HFFc6 (cell line): ENCODE data around the gene TPSB2. TPM values are rescaled to one million over a fixed set of nuclear protein-coding genes. Genes with fewer than 3 reads are reported as not detected.

ENCODE experiments used
- DNase-seq: peaks from one replicate; pipeline ENCODE4 v3.0.0-alpha.2; 2018
- H3K27ac Mint-ChIP-seq: 2 replicates; pipeline ENCODE4 v1.8.0; 2020; ENCODE audit warnings: mild to moderate bottlenecking, mixed read lengths
- H3K27me3 Mint-ChIP-seq: 2 replicates; pipeline ENCODE4 v1.8.0; 2021; ENCODE audit warnings: mild to moderate bottlenecking, moderate library complexity, mixed read lengths; ENCODE audit not compliant: insufficient read depth
- H3K36me3 Mint-ChIP-seq: 2 replicates; pipeline ENCODE4 v1.8.0; 2021; ENCODE audit warnings: low read depth, mixed read lengths
- H3K4me1 Mint-ChIP-seq: 2 replicates; pipeline ENCODE4 v1.8.0; 2020; ENCODE audit warnings: low read depth, mixed read lengths
- H3K4me3 Mint-ChIP-seq: 2 replicates; pipeline ENCODE4 v1.8.0; 2020; ENCODE audit warnings: mild to moderate bottlenecking, moderate library complexity, mixed read lengths
- H3K9me3 Mint-ChIP-seq: 2 replicates; pipeline ENCODE4 v1.8.0; 2020; ENCODE audit warnings: mild to moderate bottlenecking, mixed read lengths
- total RNA-seq, 6 experiments: library from RNA; stranded (reverse); fragmentation: NEBNext Ultra II Directional; extraction: Animal tissue kit (Norgen Biotek cat#: 25700); gene quantifications; 2 replicates in 1 of 6; 3 replicates in 5 of 6; pipeline ENCODE4 v1.2.3, GENCODE V29; 2021
- TF ChIP-seq, protein P1 (sequence below): fragments of 200-600 bp; sonication (generic); IDR thresholded peaks from 2 replicates; pipeline ENCODE4 v1.5.0; 2021; ENCODE audit warnings: antibody characterized with exemption, mild to moderate bottlenecking

Gene TPSB2
- total RNA-seq, 6 experiments from 2014 or later = not detected

DNA sequence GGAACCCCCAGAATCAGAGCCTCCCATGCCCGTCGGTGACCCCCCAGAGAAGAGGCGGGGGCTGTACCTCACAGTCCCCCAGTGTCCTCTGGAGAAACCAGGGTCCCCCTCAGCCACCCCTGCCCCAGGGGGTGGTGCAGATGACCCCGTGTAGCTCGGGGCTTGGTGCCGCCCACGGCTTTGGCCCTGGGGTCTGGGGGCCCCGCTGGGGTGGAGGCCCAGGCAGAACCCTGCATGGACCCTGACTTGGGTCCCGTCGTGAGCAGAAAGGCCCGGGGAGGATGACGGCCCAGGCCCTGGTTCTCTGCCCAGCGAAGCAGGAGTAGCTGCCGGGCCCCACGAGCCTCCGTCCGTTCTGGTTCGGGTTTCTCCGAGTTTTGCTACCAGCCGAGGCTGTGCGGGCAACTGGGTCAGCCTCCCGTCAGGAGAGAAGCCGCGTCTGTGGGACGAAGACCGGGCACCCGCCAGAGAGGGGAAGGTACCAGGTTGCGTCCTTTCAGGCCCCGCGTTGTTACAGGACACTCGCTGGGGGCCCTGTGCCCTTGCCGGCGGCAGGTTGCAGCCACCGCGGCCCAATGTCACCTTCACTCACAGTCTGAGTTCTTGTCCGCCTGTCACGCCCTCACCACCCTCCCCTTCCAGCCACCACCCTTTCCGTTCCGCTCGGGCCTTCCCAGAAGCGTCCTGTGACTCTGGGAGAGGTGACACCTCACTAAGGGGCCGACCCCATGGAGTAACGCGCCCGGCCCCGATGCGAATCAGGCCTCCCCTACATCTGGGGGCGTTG is 8.9 kb downstream of the TPSB2 start:
- no peak overlapping the region for H3K4me3 Mint-ChIP-seq
- TF ChIP-seq, protein P1, sequence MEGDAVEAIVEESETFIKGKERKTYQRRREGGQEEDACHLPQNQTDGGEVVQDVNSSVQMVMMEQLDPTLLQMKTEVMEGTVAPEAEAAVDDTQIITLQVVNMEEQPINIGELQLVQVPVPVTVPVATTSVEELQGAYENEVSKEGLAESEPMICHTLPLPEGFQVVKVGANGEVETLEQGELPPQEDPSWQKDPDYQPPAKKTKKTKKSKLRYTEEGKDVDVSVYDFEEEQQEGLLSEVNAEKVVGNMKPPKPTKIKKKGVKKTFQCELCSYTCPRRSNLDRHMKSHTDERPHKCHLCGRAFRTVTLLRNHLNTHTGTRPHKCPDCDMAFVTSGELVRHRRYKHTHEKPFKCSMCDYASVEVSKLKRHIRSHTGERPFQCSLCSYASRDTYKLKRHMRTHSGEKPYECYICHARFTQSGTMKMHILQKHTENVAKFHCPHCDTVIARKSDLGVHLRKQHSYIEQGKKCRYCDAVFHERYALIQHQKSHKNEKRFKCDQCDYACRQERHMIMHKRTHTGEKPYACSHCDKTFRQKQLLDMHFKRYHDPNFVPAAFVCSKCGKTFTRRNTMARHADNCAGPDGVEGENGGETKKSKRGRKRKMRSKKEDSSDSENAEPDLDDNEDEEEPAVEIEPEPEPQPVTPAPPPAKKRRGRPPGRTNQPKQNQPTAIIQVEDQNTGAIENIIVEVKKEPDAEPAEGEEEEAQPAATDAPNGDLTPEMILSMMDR = no peak
- peaks cover 6% of the 10 kb centered on the region for H3K27me3 Mint-ChIP-seq
- H3K4me1 Mint-ChIP-seq = peaks cover 4% of the 10 kb centered on the region; the same call in 1 of the 2 replicates
- H3K27ac Mint-ChIP-seq = no peak overlapping the region
- no peak for DNase-seq
- H3K9me3 Mint-ChIP-seq = no peaks in the 10 kb centered on the region
- H3K36me3 Mint-ChIP-seq = no peaks in the 10 kb centered on the region

DNA sequence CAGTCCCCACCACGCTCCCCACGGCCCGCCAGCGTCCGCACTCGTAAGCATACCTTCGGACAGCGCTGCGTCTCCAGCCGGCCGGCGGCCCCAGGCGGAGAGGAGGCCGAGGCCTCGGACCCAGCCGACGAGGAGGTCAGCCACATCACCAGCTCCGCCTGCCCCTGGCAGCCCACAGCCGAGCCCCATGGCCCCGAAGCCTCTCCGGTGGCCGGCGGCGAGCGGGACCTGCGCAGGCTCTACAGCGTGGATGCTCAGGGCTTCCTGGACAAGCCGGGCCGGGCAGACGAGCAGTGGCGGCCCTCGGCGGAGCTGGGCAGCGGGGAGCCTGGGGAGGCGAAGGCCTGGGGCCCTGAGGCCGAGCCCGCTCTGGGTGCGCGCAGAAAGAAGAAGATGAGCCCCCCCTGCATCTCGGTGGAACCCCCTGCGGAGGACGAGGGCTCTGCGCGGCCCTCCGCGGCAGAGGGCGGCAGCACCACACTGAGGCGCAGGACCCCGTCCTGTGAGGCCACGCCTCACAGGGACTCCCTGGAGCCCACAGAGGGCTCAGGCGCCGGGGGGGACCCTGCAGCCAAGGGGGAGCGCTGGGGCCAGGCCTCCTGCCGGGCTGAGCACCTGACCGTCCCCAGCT is 9.8 kb downstream of the TPSB2 start:
- no peak overlapping the region for H3K4me3 Mint-ChIP-seq
- no peak for DNase-seq
- peaks cover 6% of the 10 kb centered on the region for H3K27me3 Mint-ChIP-seq
- TF ChIP-seq, protein P1 = no peak
- H3K9me3 Mint-ChIP-seq = no peaks in the 10 kb centered on the region
- no peak overlapping the region for H3K27ac Mint-ChIP-seq
- H3K4me1 Mint-ChIP-seq = no peaks in the 10 kb centered on the region
- H3K36me3 Mint-ChIP-seq = no peaks in the 10 kb centered on the region

DNA sequence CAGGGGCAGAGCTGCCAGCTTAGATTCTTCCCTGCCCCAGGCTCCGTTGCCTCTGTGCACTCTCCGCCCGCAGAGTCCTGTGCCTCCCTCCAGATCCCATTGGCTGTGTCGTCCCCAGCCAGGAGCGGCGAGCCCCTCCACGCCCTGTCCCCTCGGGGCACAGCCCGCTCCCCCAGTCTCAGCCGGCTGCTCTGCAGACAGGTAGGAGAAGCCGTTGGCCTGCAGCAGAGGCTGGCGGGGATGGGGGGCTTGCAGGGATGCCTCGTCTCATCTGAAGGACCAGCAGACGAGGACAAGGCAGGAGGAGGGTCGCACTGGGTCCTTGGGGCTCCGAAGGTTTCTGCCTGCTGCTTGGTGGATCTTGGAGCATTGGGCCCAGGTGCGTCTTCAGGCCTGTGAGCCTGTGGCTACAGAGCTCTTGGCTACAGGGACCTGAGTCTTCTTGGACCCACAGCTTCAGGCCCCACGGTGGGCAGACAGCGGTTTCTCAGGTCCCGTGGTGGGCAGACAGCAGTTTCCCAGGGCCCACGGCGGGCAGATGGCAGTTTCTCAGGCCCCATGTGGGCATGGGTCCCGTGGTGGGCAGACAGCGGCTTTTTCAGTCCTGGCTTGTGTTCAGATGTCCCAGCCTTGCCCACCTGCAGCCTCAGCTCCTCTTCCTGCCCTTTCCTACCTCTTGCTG is 10.9 kb downstream of the TPSB2 start:
- Mint-ChIP-seq H3K4me1 (no peaks in the 10 kb centered on the region), H3K9me3 (no peaks in the 10 kb centered on the region), H3K27me3 (peaks cover 6% of the 10 kb centered on the region), H3K27ac (no peak overlapping the region), H3K4me3 (no peak overlapping the region), H3K36me3 (no peaks in the 10 kb centered on the region)
- TF ChIP-seq, protein P1 = no peak
- no peak for DNase-seq

DNA sequence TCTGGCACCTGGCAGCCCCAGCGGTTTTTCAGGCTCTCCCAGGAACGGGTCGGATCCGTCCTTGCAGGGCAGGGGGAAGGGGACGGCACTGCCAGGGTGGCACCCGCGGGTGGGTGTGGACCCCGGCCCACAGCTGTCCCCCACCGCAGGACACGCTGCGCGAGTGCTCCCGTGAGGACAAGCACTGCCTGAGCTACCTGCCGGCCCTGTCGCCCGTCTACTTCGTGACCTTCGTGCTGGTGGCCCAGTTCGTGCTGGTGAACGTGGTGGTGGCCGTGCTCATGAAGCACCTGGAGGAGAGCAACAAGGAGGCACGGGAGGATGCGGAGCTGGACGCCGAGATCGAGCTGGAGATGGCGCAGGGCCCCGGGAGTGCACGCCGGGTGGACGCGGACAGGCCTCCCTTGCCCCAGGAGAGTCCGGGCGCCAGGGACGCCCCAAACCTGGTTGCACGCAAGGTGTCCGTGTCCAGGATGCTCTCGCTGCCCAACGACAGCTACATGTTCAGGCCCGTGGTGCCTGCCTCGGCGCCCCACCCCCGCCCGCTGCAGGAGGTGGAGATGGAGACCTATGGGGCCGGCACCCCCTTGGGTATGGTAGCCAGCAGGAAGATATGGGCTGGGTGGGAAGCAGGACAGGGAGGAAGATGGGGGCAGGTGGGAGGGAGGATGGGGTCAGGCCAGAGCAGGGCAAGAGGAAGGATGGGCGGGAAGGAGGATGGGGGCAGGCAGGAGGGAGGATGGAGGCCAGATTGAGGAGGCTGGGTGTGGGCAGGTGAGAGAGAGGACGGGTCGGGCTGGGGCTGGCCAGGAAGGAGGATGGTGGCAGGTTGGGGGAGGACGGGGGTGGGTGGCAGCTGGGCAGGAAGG is 11.7 kb downstream of the TPSB2 start:
- Mint-ChIP-seq H3K9me3 (no peaks in the 10 kb centered on the region), H3K4me1 (no peaks in the 10 kb centered on the region), H3K27me3 (peaks cover 6% of the 10 kb centered on the region), H3K36me3 (no peaks in the 10 kb centered on the region), H3K4me3 (no peak overlapping the region), H3K27ac (no peak overlapping the region)
- DNase-seq = no peak
- TF ChIP-seq, protein P1 = no peak

DNA sequence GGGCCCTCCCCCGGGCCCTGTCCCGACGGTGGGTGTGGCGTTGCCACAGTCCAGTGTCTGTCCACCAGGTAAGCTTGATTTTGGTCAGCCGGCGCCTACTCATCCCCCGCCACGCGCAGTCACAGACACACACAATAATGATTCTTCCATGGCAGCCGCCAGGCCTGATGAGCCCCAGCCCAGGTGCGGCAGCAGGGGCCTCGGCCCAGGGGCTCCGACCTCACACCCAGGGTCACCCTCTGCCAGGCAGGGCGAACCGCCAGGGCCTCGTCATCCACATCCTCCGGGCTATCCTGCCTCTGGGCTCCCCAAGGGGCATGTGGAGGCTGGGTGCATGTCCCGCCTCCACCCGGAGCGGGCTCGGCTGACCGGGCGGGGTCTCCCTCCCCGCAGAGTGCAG is 12.5 kb downstream of the TPSB2 start:
- Mint-ChIP-seq H3K36me3 (no peaks in the 10 kb centered on the region), H3K4me1 (no peaks in the 10 kb centered on the region), H3K9me3 (no peaks in the 10 kb centered on the region), H3K4me3 (no peak overlapping the region), H3K27ac (no peak overlapping the region), H3K27me3 (peaks cover 3% of the 10 kb centered on the region; the same call in 1 of the 2 replicates)
- TF ChIP-seq, protein P1 = no peak
- no peak for DNase-seq
